GM04504 (cell line): Measurements from ENCODE around the gene MAML2.

Experiments
- DNase-seq: peaks from one replicate; pipeline ENCODE4 v3.0.0-alpha.2; 2012; ENCODE audit warnings: low read depth

MAML2 gene

DNA sequence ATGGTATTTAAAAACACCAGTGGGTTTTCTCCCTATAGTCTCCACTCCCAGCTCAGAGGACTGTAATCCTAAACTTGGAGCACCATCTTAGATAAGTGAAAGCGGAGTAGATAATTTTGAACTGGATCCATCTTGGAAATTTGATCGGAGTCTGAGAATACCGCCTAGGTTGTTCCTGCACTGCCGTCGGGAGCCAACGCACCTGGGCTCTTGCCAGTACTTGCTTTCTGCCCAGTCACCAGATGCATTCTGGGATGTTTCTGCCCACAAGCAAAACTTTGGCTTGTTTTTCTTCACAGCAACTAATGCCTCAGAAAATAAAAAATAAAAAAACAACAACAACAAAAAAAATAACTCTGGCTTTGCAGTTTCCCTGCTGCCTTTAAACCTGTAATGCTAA lies 306.1 kb downstream of the MAML2 start:
- DNase-seq: no peak

DNA sequence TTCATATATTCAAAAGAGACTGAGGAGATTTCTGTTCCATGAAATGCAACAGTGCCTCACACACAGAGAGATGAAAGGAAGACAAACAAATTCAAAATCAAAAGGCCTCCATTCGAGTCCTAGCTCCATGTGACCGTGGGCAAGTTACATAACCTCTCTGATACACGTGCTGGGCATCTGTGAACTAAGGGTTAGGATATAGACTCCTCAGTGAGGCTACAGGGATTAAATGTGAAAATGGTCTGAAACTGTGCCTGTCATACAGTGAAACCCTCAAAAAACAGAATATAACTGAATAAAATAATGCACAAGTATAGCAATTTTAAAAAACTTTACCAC lies 307.3 kb downstream of the MAML2 start:
- no peak for DNase-seq

DNA sequence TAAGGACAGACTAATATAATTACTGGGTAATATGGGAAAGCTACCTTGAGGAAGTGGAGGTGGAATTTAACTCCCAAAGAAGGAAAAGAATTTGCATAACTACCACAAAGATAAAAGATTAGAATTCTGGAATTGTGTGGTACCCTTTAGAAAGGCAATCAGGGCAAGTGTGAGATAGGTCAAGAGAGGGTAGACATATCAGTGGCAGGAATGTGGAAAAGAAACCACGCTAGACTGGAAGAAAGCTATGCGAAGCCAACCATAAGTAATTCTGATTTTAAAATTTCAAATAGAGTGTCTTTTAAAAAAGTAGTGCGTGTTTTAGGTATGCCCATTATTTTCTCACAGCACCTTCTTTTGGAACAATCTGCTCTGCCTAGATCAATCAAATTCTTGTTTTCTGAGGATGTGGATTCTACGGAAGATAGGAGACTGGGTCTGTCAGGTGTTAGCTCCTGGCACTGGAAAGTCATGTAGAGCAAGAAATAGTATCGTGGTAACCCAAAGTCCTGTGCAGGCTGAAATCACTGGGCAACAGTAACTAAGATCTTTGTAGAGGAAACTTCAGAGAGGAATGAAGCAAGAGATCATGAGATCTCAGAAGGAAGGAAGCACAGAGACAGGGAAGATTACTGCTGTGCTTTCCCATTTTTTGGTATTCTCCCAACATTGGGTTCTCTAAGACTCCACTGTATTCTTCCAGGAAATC lies 307.8 kb downstream of the MAML2 start:
- no peak for DNase-seq

DNA sequence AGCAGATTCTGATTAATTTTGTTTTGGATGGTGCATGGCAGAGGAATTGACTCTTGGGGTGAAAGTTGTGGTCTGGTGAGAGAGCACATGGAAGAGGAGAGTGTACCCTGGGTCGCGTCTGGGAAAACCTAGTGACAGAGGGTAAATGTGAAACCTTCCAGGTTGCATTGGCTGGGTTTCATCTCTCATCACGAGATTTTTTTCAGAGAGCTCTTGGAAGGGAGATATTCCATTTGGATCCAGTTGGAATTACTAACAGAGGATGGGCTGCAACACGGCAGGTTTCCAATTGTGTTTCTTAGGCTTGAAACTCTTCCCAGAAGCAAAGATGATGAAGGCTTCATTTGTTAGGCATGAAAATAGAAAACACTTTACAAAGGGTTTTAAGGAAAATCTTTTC lies 309.4 kb downstream of the MAML2 start:
- no peak for DNase-seq

DNA sequence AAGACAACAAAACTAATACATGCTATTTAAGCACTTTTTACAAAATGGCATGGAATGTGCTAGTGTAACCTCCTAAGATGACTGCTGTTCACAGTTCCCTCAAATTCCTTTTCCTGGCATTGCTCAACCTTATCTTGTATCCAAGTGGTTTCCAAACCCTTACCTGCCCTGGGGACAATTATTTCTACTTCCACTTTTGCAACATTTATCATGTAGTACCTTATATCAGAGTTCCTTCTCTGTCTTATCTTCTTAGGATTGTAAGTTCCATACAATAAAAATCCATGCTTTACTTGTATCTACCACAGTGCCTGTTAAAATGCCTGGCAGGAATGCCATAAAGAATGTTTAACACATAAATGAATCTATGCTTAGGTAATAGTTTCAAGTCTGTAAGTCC lies 309.9 kb downstream of the MAML2 start:
- no peak for DNase-seq

DNA sequence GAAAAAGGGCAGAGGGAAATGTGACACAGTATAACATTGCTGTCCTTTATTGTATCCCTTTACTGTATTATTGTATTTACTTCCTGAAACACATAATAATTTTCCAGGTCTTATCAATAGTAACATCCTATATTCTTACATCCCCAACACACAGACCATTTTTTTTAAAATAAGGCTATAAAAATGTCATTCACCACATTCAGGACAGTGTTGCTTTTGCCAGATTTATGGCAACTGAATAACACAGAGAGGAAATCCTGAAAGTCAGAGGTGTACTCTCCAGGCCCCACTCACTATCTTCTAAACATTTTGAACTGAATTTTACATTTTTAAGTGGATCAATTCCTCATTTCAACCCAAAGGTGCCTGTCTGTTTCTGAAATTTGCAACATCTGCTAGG lies 314.2 kb downstream of the MAML2 start:
- no peak for DNase-seq

DNA sequence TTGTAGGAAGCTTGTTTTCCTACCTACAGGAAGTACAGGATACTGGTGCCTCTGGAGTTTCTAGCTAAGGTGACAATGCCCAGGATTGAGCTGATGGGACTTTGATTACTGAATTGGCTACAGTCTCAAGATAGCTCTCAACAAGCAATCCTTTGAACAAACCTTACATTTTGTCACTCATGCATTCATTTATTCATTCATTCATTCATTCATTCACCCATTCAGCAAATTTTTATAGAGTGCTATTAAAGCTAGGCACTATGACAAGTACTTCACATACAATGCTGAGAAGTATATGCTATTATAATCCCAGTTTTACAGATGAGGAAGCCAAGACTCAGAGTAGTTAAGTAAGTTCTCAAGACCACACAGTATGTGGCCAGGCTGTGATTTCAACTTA lies 316.0 kb downstream of the MAML2 start:
- DNase-seq: no peak

DNA sequence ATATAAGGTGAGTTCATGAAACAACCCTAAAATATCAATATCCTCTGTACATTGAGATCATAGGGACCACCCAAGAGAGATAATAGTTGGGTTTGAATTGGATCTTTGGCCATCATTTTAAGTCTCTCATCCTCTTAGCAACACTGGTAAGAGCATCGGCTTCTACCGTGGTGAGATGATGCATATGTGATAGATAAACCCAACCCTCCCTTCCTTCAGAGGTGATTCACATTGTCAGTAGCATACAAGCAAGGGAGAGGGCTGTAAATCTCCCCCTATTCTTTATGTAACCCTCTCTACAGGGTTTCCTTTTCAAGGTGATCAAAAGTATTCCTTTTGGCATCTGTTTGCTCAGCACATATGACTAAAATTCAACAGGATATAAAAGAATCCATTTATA lies 316.7 kb downstream of the MAML2 start:
- no peak for DNase-seq

DNA sequence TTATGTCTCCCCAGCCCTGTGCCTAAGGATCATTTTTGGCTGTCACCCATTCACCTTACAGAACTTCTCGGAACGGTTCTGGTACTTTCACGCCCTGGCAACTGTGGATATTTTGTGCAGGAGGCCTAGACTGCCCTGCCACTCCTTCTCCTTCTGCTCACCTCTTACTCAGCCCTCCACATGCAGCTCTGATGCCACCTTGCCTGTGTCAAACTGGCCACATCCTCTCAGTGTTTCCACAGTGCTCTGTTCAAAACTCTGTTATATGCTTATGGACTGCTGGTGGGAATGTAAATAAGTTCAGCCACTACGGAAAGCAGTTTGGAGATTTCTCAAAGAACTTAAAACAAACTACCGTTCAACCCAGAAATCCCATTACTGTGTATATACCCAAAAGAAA lies 318.3 kb downstream of the MAML2 start:
- no peak for DNase-seq

DNA sequence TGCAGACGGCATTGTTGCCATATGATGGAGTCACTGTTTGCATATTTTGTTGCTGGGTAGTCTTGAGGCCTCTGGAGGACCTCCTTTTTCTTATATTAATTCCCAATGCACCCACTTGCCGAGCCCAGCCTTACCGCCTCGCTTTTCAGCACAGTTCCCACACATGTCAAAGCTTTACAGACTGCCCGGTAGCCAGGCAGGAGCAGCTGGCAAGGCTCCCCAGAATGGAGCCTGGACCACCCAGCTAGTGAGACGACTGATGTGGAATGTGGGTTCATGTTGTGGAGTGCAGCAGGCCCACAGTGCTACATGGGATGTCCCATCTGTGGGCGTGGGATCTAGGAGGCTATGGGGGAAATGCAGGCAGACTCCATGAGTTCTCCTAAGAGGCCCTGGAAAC lies 319.7 kb downstream of the MAML2 start:
- DNase-seq: no peak

DNA sequence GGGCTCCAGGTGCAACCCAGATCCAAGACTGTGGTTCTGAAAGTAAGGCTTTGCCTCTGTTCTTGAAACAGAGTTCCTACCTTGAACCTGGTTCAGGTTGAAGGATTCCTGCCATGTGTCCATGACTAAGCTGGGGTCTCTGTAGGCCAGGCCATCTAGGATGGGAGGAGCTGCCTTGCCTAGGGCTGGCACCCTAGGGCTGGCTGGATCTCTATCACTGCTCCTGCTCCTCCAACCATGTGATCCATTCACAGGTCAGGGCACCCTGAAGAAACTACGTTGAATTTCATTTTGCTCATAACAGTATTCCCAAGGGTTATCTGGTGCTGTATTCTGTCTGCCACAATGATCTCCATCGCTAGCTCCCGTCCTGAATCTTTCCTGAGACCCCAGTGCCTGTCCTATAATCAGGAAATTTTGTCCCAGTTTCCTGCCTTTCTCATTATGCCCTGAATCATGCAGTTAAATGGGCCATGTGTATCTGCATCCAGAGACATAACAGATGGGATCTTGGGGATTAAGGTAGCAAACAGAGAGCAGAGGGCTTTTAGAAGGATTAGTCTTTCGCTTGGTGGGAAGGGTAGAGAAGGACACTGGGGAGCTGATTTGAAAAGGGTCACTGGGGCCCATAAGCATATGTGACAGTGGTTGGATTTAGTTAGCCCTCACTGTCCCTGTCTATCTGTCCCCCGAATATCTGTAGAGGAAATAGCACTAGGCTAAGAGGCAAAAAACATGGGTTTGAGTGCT lies 320.9 kb downstream of the MAML2 start:
- DNase-seq: no peak

DNA sequence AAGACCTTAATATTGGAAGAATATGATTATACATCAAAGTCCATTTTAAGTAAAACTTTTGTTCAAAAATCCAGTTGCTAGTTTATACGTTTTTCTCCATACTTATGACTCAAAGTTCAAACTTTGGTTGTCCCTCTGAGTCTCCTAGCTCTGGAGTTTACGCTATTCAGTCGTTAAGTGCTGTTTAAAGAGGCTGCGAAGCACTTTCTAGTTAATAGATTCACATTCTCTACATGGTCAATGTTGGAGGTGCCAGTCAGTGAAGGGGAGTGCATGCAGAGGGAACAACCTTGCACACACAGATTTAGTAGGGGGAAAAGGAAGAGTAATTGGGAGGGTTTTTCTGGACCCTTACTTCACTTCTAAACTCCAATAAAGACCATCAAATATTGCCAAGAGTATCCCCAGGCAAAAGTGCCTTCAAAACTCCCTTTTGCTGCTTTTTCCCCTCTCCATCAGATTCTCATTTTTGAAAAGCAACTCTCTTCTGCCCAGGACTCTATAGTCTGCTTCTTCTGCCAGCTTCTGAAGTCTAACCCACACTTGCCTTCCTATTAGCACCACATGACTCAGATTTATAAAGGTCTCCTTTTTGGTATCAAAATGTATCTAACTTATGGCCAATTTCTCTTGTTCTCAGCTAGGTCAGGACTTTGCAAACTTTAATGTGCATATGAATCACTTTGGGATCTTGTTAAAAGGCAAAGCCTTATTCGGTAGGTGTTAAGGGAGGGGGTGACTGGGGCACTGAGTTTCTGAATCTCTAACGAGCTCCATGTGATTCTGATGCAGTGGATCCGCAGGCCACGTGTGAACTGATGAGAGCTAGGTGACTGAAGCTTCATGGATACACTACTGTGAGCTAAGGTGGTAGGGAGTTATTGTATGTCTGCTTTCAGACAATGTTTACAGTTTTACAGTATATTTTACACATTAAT lies 322.9 kb downstream of the MAML2 start:
- DNase-seq: no peak

DNA sequence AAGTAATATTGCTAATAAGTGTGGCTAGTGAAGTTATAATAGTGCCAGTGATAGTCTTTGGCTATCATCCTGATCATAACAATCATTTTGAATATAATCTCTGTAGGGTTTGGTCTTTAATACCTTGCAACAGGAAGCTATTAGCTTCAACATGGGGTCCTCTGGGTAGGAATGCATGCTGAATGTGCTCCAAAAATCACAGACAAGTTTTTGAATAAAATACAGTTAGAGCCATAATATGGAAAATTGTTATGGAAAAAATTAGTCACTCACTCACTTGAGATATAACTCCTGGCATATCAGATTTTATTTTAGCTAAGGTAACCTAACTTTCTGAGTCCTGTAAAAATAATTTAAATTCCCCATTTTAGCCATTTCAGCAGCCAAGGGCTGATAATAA lies 323.7 kb downstream of the MAML2 start:
- DNase-seq: no peak

DNA sequence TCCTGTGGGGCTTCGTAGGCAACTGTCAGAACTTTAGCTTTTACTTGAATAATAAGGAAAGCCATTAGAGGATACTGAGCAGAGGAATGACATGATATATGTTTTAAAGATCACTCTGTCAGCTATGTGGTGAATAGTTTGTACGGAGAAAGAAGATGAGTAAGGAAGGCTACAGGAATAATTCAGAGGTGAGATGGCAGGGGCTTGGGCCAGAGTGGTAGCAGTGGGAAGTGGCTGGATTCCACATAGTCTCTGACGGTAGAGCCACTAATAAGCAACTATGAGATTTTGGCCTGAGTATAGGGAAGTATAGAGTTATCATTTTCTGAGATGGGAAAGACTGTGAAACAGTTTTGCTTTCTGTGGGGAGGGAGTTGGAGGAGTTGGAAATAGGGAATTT lies 325.1 kb downstream of the MAML2 start:
- DNase-seq: no peak

DNA sequence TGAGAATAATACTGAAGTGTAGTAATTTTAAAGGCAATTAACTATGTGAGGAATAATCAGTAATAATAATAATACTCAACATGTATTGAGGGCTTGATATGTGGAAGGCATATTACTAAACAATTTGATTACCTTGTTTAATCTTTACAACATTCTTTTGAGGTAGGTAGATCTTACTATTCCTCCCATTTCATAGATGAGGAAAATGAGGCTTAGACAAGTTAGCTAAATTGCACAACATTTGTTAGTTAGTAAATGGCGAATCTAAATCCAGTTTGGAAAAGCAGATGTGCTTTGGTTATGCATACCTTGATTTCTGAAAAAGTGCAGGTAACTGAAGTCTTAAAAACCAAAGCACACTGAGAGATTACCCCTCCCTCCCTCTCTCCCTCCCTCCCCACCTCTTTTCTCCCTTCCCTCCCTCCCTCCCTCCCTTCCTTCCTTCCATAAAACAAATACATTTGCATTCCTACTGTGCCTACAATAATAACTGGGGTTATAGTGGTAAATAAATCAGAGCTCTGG lies 326.0 kb downstream of the MAML2 start:
- DNase-seq: no peak

DNA sequence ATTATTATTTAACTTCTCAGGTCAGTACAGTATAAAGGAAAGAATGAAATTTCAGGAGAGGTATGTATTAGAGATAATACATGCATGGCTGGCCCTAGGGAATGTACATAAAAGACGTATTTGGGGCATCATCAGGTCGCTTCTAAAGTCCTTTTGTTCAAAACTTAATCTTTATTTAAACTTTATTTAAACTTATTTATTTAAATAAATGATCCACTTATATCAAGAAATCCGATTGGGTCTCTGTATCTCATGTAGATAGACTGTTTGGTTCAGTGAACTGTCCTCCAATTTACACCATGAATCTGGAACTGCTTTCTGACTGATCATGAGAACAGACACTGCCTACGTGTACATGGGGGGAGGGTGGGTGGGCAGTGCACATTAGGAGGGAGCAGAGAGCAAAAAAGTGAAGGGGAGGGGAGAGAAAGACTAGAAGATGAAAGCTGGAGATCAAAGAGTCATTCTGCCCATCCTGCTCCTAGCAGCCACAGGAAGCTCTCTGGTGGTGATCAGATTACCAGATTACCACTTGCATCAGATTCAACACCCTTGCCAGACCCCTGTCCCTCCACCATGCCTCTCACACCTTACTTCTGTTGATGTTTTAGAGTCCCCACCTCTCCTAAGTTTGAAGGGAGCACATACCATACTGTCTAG lies 327.0 kb downstream of the MAML2 start:
- DNase-seq: no peak

DNA sequence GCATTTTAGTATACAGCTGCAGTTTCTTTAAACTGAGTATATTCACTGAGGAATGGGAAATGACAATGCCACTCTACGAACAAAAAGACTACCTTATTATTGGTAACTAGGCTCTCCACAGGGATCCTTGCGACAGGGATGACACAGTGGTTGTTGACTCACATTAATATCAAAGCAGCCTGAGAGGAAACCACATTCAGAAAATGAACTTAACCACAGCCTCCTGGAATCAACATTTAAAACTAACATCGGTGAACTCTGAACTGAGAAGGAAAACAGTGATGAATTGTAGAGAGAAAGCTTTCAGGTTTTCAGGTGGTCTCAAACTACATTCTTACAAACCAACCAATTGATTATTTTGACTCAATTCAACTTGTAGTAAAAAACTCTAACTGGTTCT lies 328.8 kb downstream of the MAML2 start:
- peak; percentile 35 for DNase-seq

DNA sequence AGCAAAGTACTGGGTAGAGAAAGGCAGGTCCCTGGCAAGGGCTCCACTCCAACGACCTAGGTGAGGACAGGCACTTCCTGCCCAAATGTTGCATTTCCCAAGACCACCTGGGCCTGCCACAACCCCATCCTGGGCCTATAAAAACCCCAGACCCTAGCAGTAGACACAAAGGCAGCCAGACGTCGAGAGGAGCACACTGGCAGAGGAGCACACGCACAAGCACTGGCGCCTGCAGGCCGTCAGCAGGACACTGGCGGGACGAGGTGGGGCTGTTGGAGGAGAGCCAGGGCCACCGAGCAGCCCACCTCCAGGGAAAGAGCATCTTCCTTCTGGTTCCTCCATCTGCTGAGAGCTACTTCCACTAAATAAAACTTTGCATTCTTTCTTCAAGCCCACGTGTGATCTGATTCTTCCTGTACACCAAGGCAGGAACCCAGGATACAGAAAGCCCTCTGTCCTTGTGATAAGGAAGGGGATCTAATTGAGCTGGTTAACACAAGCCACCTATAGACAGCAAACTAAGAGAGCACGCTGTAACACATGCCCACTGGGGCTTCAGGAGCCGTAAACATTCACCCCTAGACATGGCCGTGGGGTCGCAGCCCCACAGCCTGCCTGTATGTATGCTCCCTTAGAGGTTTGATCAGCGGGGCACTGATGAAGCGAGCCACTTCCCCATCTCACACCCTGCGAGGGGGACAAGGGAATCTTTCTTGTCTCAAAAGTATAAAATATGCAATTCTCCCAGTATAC lies 329.4 kb downstream of the MAML2 start:
- no peak for DNase-seq

DNA sequence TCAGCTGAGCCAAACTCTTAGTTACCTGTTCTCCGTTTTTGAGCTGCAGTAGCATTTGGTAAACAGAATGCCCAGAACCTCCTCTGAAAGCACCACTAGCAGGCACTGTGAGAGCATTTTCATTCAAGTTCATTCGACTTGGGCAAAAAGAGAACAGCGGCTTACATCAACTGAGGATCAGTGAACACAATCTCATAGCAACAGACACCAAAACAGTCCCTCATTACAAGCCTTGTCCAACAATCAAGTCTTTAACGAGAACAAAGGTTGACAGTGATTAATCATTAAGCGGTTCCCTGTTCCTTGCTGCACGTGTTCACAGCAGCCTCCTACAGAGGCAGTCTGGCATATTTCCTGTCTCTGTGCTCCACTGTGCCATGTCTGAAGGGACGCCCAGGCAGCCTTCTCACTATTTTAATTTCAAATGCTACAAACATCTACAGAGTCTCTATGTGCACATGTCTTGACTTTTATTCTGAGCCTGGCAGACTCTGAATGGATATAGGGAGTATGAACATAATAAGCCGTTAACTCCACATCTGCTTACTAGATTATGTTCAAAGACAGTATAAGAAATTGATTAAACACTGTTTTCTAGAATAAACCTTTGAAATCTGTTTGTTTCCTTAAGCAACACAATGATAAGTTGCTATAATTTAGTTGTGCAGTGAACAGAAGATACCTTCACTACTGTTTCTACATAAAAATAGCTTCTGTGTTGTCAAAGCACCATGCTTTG lies 330.7 kb downstream of the MAML2 start:
- peak; percentile 71 for DNase-seq

DNA sequence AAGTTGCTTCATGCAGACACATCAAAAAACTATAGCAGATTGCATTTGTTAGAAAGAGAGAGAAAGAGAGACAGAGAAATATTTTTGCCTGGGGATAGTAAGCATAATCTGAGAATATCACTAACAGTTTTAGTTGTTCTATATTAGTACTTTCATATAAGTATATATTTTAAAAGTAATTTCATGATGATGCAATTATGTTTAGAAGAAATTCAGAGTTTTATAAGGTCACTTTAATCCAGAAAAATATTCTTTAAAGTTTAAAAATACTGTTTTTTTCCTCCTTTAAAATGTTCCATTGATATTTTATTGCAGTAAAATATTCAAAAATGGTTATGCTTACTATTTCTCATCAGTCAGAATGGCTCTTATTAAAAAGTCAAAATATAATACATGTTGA lies 332.3 kb downstream of the MAML2 start:
- no peak for DNase-seq
